Stimulated activated CD8-positive, alpha-beta memory T cell treated with anti-CD3 and anti-CD28 coated beads, Interleukin-4, amount 100 ng/mL, for 24 hours (primary cell): ENCODE data around the gene RSAD2.

Experiments
- DNase-seq: peaks from one replicate; pipeline ENCODE4 v3.0.0-alpha.2; 2020; ENCODE audit warnings: low read depth

Gene RSAD2

GRCh38 chr2:6945821-6946220, 68.2 kb downstream of the RSAD2 start:
- DNase-seq, result no peak

DNA sequence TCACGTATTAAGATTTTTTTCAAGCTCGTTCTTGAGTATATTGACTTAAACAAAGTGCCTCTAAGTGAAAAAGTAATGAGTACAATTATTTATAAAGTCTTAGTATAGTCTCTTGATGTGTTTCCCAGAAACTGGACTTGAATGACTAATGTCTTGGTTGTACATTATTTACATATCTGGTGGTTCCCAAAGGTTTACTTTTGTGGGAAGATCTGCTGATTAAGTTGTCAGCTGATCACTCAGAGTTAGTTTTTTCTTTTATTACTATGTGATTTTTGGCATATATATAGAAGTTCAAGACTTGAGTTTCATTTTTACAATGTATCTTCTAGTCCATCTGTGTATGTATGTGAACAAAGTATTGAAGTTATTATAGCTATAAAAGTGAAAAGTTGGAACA, 69.1 kb downstream of the RSAD2 start:
- DNase-seq, result no peak
